HCT116 (cell line): Measurements from ENCODE around the gene RGSL1. TPM values are rescaled to one million over a fixed set of nuclear protein-coding genes. Genes with fewer than 3 reads are reported as not detected.

Source experiments
- ATAC-seq: fragments of 200-7000 bp; cut with Tn5 transposase; 2 replicates; pipeline ENCODE4 v1.9.1; 2020; ENCODE audit warnings: mild to moderate bottlenecking, moderate library complexity
- BruUV-seq: library from RNA; stranded (reverse); fragments of 400-500 nt; replicated peaks from 2 replicates; lab custom pipeline; 2021; lab: Mats Ljungman, UMichigan
- CTCF ChIA-PET: fragments of 300-600 bp; sonication (Branson Sonifier 250); formaldehyde crosslinking; loops from one replicate; lab custom pipeline; 2021; ENCODE audit warnings: antibody characterized with exemption; lab: Charles Lee
- POLR2A ChIA-PET: fragments of 300-600, 350-600 bp; sonication (Branson Sonifier 250); formaldehyde crosslinking; loops from one replicate; lab custom pipeline; 2021; ENCODE audit warnings: antibody characterized with exemption; lab: Charles Lee
- RAD21 ChIA-PET, 2 experiments: fragments of 300-600 bp; sonication (Branson Sonifier 250); formaldehyde crosslinking; loops; one replicate each; lab custom pipeline; 2023; ENCODE audit warnings: low total read pairs in 2 of 2; ENCODE audit not compliant: uncharacterized antibody in 2 of 2, unreplicated experiment in 2 of 2, low non-redundant PET in 1 of 2; lab: Charles Lee
- DNase-seq: peaks from one replicate; pipeline ENCODE4 v3.0.0-alpha.2; 2010; ENCODE audit warnings: low read depth, low spot score
- H2AFZ ChIP-seq: fragments of 200-600 bp; shearing (Covaris generic), sonication (generic); 2 replicates; pipeline ENCODE4 v1.6.1; 2017; ENCODE audit warnings: low read depth, mixed run types, mixed read lengths, antibody characterized with exemption, low read length; ENCODE audit not compliant: poor library complexity, severe bottlenecking
- H3K27ac ChIP-seq: 2 replicates; pipeline ENCODE4 v1.5.1; 2012; ENCODE audit warnings: low read depth, low read length
- H3K27me3 ChIP-seq: fragments of 200-600 bp; sonication (generic); 2 replicates; pipeline ENCODE4 v1.6.1; 2016; ENCODE audit warnings: mixed run types, low read length, mixed read lengths; ENCODE audit not compliant: insufficient read depth
- H3K36me3 ChIP-seq, 2 experiments: fragments of 200-500 bp in 1 of 2; fragments of 200-600 bp in 1 of 2; sonication (Bioruptor generic) in 1 of 2; sonication (generic) in 1 of 2; 2 replicates each; pipeline versions ENCODE4 v1.5.1 to v1.6.1; 2014 to 2016; ENCODE audit warnings: low read length in 2 of 2, inconsistent platforms in 1 of 2, mixed read lengths in 1 of 2, mixed run types in 1 of 2; ENCODE audit not compliant: insufficient read depth in 2 of 2, control insufficient read depth in 1 of 2
- H3K4me1 ChIP-seq, 2 experiments: fragments of 200-600 bp in 1 of 2; sonication (generic) in 1 of 2; 2 replicates each; pipeline versions ENCODE4 v1.5.1 to v1.6.1; 2012 to 2017; ENCODE audit warnings: low read length in 2 of 2, inconsistent platforms in 1 of 2, mild to moderate bottlenecking in 1 of 2, mixed read lengths in 1 of 2, mixed run types in 1 of 2, moderate library complexity in 1 of 2; ENCODE audit not compliant: insufficient read depth in 2 of 2, control insufficient read depth in 1 of 2
- H3K4me2 ChIP-seq: fragments of 200-600 bp; sonication (generic); 2 replicates; pipeline ENCODE4 v1.6.1; 2017; ENCODE audit warnings: mixed run types, low read length, mixed read lengths
- H3K4me3 ChIP-seq, 2 experiments: fragments of 200-600 bp in 1 of 2; sonication (generic) in 1 of 2; replicated peaks in 1 of 2; 2 replicates each; pipeline ENCODE4 v1.5.1; 2011 to 2016; ENCODE audit warnings: low read length in 2 of 2, control low read depth in 1 of 2, low read depth in 1 of 2, mild to moderate bottlenecking in 1 of 2, mixed read lengths in 1 of 2, mixed run types in 1 of 2
- H3K79me2 ChIP-seq: fragments of 200-600 bp; sonication (generic); 2 replicates; pipeline ENCODE4 v1.6.1; 2017; ENCODE audit warnings: mild to moderate bottlenecking, mixed run types, low read length, moderate library complexity, mixed read lengths; ENCODE audit not compliant: insufficient read depth
- H3K9ac ChIP-seq: fragments of 200-600 bp; sonication (generic); 2 replicates; pipeline ENCODE4 v1.6.1; 2016; ENCODE audit warnings: low read length, mixed read lengths
- H3K9me2 ChIP-seq: fragments of 200-600 bp; sonication (generic), shearing (Covaris generic); 2 replicates; pipeline ENCODE4 v1.6.1; 2017; ENCODE audit warnings: mixed run types, mild to moderate bottlenecking, moderate library complexity; ENCODE audit not compliant: insufficient read depth
- H3K9me3 ChIP-seq, 2 experiments: fragments of 200-500 bp in 1 of 2; fragments of 200-600 bp in 1 of 2; sonication (Bioruptor generic) in 1 of 2; sonication (generic) in 1 of 2; 2 replicates each; pipeline ENCODE4 v1.6.1; 2014 to 2017; ENCODE audit warnings: low read length in 2 of 2, mixed read lengths in 2 of 2, inconsistent platforms in 1 of 2, low read depth in 1 of 2, mild to moderate bottlenecking in 1 of 2, mixed run types in 1 of 2, moderate library complexity in 1 of 2; ENCODE audit not compliant: control insufficient read depth in 1 of 2, insufficient read depth in 1 of 2
- H4K20me1 ChIP-seq: fragments of 200-600 bp; sonication (generic), shearing (Covaris generic); 2 replicates; pipeline ENCODE4 v1.6.1; 2017; ENCODE audit warnings: mixed run types, mild to moderate bottlenecking, moderate library complexity; ENCODE audit not compliant: insufficient read depth
- CBX3 ChIP-seq: IDR thresholded peaks from 2 replicates; pipeline ENCODE4 v1.6.1; 2012; ENCODE audit warnings: low read depth
- ELF1 ChIP-seq: IDR thresholded peaks from 2 replicates; pipeline ENCODE4 v1.6.1; 2012; ENCODE audit warnings: low read depth, borderline replicate concordance
- EZH2 ChIP-seq: fragments of 200-600 bp; sonication (generic); IDR thresholded peaks from 2 replicates; pipeline ENCODE4 v1.6.1; 2017; ENCODE audit warnings: antibody characterized with exemption, mixed run types
- EZH2phosphoT487 ChIP-seq: fragments of 200-600 bp; IDR thresholded peaks from 2 replicates; pipeline ENCODE4 v1.6.1; 2018; ENCODE audit warnings: antibody characterized with exemption, borderline replicate concordance
- SIN3A ChIP-seq: IDR thresholded peaks from 2 replicates; pipeline ENCODE4 v1.6.1; 2012; ENCODE audit warnings: low read depth
- SP1 ChIP-seq: IDR thresholded peaks from 2 replicates; pipeline ENCODE4 v1.6.1; 2012; ENCODE audit warnings: low read depth
- SRF ChIP-seq: IDR thresholded peaks from 2 replicates; pipeline ENCODE4 v1.6.1; 2012; ENCODE audit warnings: low read depth
- YY1 ChIP-seq: IDR thresholded peaks from 2 replicates; pipeline ENCODE4 v1.6.1; 2011; ENCODE audit warnings: low read length, low read depth, moderate library complexity, mild to moderate bottlenecking; ENCODE audit not compliant: insufficient replicate concordance; ENCODE audit errors: extremely low read depth
- ZNF274 ChIP-seq: fragments of 200-500 bp; sonication (Bioruptor generic); IDR thresholded peaks from 2 replicates; pipeline ENCODE4 v1.6.1; 2014; ENCODE audit warnings: mild to moderate bottlenecking, low read depth, low read length, inconsistent platforms
- intact Hi-C: fragments of 100-400 bp; cut with micrococcal nuclease; formaldehyde crosslinking; loops from 2 replicates; pipeline ENCODE4 v1.10.0; 2022
- total RNA-seq: library from RNA; stranded (reverse); gene quantifications from one replicate; pipeline ENCODE4 v1.2.1, GENCODE V29; 2021; ENCODE audit not compliant: unreplicated experiment
- TF ChIP-seq, protein P1 (sequence below): IDR thresholded peaks from 2 replicates; pipeline ENCODE4 v1.6.1; 2011; ENCODE audit warnings: mild to moderate bottlenecking, low read length, moderate library complexity; ENCODE audit not compliant: insufficient replicate concordance; ENCODE audit errors: extremely low read depth

RGSL1 gene
- total RNA-seq, 1 experiment from 2014 or later = not detected

- ChIA-PET CTCF (no interaction called here), POLR2A (no interaction called here), RAD21 (no interaction called here)
- H3K79me2 ChIP-seq = no peaks in the 10 kb centered on the region
- intact Hi-C loops = no loop called here
- H4K20me1 ChIP-seq = no peaks in the 10 kb centered on the region
- H3K4me2 ChIP-seq = no peak overlapping the region
- DNase-seq = no peak
- no TSS peak for BruUV-seq
- no peak for ATAC-seq
- no peak overlapping the region for H3K9ac ChIP-seq
- H3K4me3 ChIP-seq = no peak overlapping the region
- H2AFZ ChIP-seq = no peak overlapping the region
- H3K27me3 ChIP-seq = no peaks in the 10 kb centered on the region
- no peaks in the 10 kb centered on the region for H3K4me1 ChIP-seq
- H3K9me3 ChIP-seq = no peaks in the 10 kb centered on the region
- TF ChIP-seq ZNF274 (no peak), SRF (no peak), EZH2 (no peak), YY1 (no peak), ELF1 (no peak), SP1 (no peak), CBX3 (no peak), SIN3A (no peak), EZH2phosphoT487 (no peak)
- TF ChIP-seq, protein P1, sequence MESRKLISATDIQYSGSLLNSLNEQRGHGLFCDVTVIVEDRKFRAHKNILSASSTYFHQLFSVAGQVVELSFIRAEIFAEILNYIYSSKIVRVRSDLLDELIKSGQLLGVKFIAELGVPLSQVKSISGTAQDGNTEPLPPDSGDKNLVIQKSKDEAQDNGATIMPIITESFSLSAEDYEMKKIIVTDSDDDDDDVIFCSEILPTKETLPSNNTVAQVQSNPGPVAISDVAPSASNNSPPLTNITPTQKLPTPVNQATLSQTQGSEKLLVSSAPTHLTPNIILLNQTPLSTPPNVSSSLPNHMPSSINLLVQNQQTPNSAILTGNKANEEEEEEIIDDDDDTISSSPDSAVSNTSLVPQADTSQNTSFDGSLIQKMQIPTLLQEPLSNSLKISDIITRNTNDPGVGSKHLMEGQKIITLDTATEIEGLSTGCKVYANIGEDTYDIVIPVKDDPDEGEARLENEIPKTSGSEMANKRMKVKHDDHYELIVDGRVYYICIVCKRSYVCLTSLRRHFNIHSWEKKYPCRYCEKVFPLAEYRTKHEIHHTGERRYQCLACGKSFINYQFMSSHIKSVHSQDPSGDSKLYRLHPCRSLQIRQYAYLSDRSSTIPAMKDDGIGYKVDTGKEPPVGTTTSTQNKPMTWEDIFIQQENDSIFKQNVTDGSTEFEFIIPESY = no peak
- H3K36me3 ChIP-seq = no peaks in the 10 kb centered on the region
- H3K9me2 ChIP-seq = no peaks in the 10 kb centered on the region
- no peak overlapping the region for H3K27ac ChIP-seq
Measured at GRCh38 chr1:182567629-182568028, 117.7 kb downstream of the RGSL1 start.
